Measurements from ENCODE around the gene ENOSF1.
"Not testable (repeated sequence)": the region's sequence is repeated elsewhere in the genome, so short reads cannot be mapped to it uniquely, and the experiment has no call there.

The ENOSF1 gene

GRCh38 chr18:706405-706804, 6.0 kb downstream of the ENOSF1 start:
- DNase-seq, result no peak

GRCh38 chr18:703213-703967, 9.0 kb downstream of the ENOSF1 start:
- no peak for DNase-seq

GRCh38 chr18:697800-698199, 14.6 kb downstream of the ENOSF1 start:
- no peak for DNase-seq

- no peak for DNase-seq
These were observed 15.4 kb downstream of the ENOSF1 start for GRCh38 chr18:697012-697411.

- DNase-seq, result peak in 1 of 2 experiments; percentile 17
These were observed 18.8 kb downstream of the ENOSF1 start for GRCh38 chr18:693466-694187.

- DNase-seq, result no peak
These were observed 19.6 kb downstream of the ENOSF1 start for GRCh38 chr18:692824-693223.

GRCh38 chr18:688323-688722, 24.1 kb downstream of the ENOSF1 start:
- no peak for DNase-seq

- DNase-seq, result no peak
These were observed 25.9 kb downstream of the ENOSF1 start for GRCh38 chr18:686339-687111.

GRCh38 chr18:685438-685837, 27.0 kb downstream of the ENOSF1 start:
- DNase-seq, result no peak

GRCh38 chr18:683531-683930, 28.9 kb downstream of the ENOSF1 start:
- DNase-seq, result no peak

GRCh38 chr18:682833-683232, 29.6 kb downstream of the ENOSF1 start:
- no peak for DNase-seq

GRCh38 chr18:682416-682815, 30.0 kb downstream of the ENOSF1 start:
- not testable (repeated sequence) for DNase-seq

- no peak for DNase-seq
These were observed 30.4 kb downstream of the ENOSF1 start for GRCh38 chr18:681985-682384.

- no peak for DNase-seq
These were observed 32.0 kb downstream of the ENOSF1 start for GRCh38 chr18:680392-680791.

GRCh38 chr18:679516-679915, 32.9 kb downstream of the ENOSF1 start:
- DNase-seq, result no peak

- no peak for DNase-seq
These were observed 33.8 kb downstream of the ENOSF1 start for GRCh38 chr18:678482-679182.

- no peak for DNase-seq
These were observed 34.5 kb downstream of the ENOSF1 start for GRCh38 chr18:677951-678381.

GRCh38 chr18:677145-677544, 35.3 kb downstream of the ENOSF1 start:
- no peak for DNase-seq

GRCh38 chr18:676736-677135, 35.7 kb downstream of the ENOSF1 start:
- no peak for DNase-seq

GRCh38 chr18:676069-676468, 36.4 kb downstream of the ENOSF1 start:
- DNase-seq, result no peak

GRCh38 chr18:675307-675706, 37.1 kb downstream of the ENOSF1 start:
- no peak for DNase-seq

- no peak for DNase-seq
These were observed 38.7 kb downstream of the ENOSF1 start for GRCh38 chr18:673769-674168.

- DNase-seq, result no peak
These were observed 39.1 kb downstream of the ENOSF1 start for GRCh38 chr18:673317-673716.

Measured in NCI-H446 (cell line).